GM03348 (cell line): ENCODE data around the gene MAGEA12.
"Not testable (repeated sequence)": the region's sequence is repeated elsewhere in the genome, so short reads cannot be mapped to it uniquely, and the experiment has no call there.

Source experiments
- DNase-seq: peaks from one replicate; pipeline ENCODE4 v3.0.0; 2012; ENCODE audit warnings: low spot score

Gene MAGEA12

DNA sequence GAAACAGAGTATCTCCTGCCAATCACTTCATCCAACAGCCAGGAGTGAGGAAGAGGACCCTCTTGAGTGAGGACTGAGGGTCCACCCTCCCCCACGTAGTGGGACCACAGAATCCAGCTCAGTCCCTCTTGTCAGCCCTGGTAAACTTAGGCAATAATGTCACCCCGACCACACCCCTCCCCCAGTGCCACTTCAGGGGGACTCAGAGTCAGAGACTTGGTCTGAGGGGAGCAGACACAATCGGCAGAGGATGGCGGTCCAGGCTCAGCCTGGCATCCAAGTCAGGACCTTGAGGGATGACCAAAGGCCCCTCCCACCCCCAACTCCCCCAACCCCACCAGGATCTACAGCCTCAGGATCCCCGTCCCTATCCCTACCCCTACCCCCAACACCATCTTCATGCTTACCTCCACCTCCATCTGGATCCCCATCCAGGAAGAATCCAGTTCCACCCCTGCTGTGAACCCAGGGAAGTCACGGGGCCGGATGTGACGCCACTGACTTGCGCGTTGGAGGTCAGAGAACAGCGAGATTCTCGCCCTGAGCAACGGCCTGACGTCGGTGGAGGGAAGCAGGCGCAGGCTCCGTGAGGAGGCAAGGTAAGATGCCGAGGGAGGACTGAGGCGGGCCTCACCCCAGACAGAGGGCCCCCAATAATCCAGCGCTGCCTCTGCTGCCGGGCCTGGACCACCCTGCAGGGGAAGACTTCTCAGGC is at the start of gene MAGEA12, which contains the start of gene CSAG1:
Gene MAGEA12, plus strand, starts transcription at position 497 of the 715 bp plus-strand sequence. CDS start 2,405 bp downstream, outside the sequence.
Gene CSAG1, minus strand, starts transcription at position 461 of the 715 bp plus-strand sequence. CDS start 1,261 bp downstream, outside the sequence.
- no peak for DNase-seq

DNA sequence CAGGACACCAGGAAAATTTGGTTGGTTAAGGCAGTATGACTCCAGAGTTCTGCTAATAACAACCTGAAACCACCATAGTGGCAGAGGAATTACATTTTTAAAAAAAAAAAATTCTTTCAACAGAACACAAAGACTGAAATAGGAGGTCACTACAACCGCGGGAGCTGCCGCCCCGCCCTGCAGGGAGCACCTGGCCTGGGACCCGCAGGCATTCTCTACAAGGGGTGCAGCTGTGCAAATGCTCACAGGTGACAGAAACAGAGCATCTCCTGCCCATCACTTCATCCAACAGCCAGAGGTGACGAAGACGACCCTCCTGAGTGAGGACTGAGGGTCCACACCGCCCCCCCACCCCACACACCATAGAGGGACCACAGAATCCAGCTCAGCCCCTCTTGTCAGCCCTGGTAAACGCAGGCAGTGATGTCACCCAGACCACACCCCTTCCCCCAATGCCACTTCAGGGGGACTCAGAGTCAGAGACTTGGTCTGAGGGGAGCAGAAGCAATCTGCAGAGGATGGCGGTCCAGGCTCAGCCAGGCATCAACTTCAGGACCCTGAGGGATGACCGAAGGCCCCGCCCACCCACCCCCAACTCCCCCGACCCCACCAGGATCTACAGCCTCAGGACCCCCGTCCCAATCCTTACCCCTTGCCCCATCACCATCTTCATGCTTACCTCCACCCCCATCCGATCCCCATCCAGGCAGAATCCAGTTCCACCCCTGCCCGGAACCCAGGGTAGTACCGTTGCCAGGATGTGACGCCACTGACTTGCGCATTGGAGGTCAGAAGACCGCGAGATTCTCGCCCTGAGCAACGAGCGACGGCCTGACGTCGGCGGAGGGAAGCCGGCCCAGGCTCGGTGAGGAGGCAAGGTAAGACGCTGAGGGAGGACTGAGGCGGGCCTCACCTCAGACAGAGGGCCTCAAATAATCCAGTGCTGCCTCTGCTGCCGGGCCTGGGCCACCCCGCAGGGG is 35.3 kb upstream of the MAGEA12 start, which contains the start of gene MAGEA3:
Gene MAGEA3, plus strand, starts transcription at position 843 of the 980 bp plus-strand sequence. CDS start 2,039 bp downstream, outside the sequence.
- not testable (repeated sequence) for DNase-seq

GRCh38 chrX:152700390-152700789 is 33.2 kb upstream of the MAGEA12 start:
- DNase-seq: not testable (repeated sequence)

DNA sequence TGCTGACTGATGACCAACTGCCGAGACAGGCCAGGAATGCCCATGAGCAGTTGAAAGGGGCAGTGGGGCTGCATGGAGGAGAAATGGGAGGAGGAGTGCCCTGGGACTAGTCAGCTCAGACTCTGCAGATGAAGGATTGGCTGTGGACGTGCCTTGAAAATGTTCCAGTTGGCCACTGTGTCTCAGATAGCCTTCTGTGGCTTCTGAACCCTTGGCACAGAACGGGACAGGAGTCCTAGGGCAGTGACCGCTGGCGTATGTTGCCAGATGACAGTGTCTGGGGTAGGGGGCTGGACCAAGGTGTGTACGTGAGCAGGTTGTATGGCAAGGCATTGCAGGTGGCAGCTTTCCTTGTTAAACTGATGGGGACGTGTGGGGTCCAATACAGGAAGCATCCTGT is 27.1 kb upstream of the MAGEA12 start:
- DNase-seq: not testable (repeated sequence)

- DNase-seq: not testable (repeated sequence)
Observed at GRCh38 chrX:152709173-152709572, 24.4 kb upstream of the MAGEA12 start, which contains the start of gene CSAG2. TSS of gene CSAG2 (minus strand) at chrX:152709273. CDS start at chrX:152709112, 161 bp downstream.

GRCh38 chrX:152713195-152713594 is 20.4 kb upstream of the MAGEA12 start:
- DNase-seq: not testable (repeated sequence)

- DNase-seq: not testable (repeated sequence)
Observed at GRCh38 chrX:152713815-152714787, 19.5 kb upstream of the MAGEA12 start, which contains the start of gene MAGEA2B. TSS of gene MAGEA2B (plus strand) at chrX:152714628. CDS start at chrX:152717107, 2,479 bp downstream.

DNA sequence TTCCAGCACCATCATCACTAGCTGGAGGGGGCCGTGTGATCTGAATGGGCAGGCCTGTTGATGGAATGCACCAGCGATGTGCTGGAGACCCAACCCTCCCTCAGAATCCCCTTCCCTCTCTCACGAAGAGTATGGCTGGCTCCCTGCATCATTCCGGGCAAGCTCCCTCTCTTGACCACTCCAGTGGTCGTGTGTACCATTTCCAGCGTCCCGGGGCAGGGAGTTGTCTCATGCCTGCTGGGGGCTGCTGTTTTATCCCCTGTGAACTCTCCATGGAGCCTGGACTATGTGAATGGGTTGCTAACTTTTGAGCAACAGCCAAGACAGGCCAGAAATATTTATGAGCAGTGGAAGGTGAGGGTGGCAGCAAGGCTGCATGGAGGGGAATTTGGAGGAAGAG is 8.1 kb upstream of the MAGEA12 start:
- DNase-seq: no peak

DNA sequence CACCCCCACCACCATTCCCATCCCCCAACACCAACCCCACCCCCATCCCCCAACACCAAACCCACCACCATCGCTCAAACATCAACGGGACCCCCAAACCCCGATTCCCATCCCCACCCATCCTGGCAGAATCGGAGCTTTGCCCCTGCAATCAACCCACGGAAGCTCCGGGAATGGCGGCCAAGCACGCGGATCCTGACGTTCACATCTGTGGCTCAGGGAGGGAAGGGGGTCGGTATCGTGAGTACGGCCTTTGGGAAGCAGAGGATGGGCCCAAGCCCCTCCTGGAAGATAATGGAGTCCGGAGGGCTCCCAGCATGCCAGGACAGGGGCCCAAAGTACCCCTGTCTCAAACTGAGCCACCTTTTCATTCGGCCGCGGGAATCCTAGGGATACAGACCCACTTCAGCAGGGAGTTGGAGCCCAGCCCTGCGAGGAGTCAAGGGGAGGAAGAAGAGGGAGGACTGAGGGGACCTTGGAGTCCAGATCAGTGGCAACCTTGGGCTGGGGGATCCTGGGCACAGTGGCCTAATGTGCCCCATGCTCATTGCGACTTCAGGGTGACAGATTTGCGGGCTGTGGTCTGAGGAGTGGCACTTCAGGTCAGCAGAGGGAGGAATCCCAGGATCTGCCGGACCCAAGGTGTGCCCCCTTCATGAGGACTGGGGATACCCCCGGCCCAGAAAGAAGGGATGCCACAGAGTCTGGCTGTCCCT is 744 bp downstream of the MAGEA12 start:
- not testable (repeated sequence) for DNase-seq

DNA sequence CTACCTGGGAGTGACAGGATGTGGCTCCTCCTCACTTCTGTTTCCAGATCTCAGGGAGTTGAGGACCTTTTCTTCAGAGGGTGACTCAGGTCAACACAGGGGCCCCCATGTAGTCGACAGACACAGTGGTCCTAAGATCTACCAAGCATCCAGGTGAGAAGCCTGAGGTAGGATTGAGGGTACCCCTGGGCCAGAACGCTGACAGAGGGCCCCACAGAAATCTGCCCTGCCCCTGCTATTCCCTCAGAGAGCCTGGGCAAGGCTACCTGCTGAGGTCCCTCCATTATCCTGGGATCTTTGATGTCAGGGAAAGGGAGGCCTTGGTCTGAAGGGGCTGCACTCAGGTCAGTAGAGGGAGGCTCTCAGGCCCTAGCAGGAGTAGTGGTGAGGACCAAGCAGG is 1.5 kb downstream of the MAGEA12 start:
- DNase-seq: no peak

DNA sequence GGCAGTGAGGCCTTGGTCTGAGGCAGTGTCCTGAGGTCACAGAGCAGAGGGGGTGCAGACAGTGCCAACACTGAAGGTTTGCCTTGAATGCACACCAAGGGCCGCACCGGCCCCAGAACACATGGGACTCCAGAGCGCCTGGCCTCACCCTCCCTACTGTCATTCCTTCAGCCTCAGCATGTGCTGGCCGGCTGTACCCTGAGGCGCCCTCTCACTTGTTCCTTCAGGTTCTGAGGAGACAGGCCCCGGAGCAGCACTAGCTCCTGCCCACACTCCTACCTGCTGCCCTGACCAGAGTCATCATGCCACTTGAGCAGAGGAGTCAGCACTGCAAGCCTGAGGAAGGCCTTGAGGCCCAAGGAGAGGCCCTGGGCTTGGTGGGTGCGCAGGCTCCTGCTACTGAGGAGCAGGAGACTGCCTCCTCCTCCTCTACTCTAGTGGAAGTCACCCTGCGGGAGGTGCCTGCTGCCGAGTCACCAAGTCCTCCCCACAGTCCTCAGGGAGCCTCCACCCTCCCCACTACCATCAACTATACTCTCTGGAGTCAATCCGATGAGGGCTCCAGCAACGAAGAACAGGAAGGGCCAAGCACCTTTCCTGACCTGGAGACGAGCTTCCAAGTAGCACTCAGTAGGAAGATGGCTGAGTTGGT is 2.4 kb downstream of the MAGEA12 start:
- no peak for DNase-seq

- DNase-seq: not testable (repeated sequence)
Observed at GRCh38 chrX:152736528-152736927, 3.0 kb downstream of the MAGEA12 start.

DNA sequence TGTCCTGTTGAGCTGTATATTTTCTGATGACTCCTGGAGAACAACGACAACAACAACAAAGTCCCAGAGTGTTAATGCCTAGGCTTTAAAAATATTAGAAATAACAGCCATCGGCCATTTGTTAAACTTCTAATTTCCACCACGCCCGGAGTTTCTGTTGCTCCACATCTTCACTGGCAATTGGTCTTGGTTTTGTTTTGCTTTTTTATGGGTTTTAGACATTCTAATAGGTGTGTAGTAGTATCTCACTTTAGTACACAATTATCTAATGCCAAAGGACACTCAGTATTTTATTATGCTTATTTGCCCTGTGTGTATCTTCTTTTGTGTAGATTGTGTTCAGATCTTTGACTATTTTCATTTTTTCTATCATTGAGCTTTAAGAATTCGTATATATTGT is 5.0 kb downstream of the MAGEA12 start:
- no peak for DNase-seq

- DNase-seq: not testable (repeated sequence)
Observed at GRCh38 chrX:152753686-152754650, 20.4 kb downstream of the MAGEA12 start, which contains the start of gene MAGEA2. TSS of gene MAGEA2 (minus strand) at chrX:152753842. CDS start at chrX:152751363, 2,479 bp downstream.

DNA sequence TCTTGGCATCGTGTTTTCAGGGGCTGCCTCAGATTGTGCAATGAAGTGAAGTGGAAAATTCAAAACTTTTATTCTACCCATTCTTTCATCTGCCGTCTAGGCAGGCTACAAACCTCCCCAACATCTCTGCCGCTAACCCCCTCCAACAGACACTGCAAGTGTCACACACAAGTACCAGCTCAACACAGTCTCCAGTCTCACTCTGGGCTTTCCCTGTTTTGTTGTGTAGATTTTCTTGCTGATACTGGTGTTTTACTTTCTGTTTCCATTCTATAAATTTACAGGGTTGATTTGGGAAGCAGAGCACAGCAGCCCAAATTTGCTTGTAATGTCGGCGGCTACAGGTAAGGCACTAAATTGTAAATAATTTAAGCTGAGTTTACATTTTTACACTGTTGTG is 21.3 kb downstream of the MAGEA12 start:
- not testable (repeated sequence) for DNase-seq

DNA sequence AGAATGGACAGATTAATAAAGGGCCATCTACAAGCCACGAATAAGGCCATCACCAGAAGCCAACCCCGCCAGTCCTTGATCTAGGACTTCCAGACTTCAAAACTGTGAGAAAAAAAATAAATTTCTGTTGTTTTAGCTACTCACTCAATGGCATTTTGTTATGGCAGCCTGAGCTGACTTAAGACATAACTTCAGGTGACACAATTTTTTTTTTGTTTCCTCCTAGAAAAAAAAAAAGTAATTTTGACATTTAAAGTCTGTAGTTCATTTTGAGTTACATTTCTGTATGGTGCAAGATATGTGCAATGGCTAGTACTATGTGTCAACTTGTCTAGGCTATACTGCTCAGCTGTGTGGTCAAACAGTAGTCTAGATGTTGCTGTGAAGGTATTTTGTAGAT is 25.4 kb downstream of the MAGEA12 start, which contains the start of gene CSAG3:
Gene CSAG3, plus strand, starts transcription at position 301 of the 400 bp plus-strand sequence.
- DNase-seq: not testable (repeated sequence)

DNA sequence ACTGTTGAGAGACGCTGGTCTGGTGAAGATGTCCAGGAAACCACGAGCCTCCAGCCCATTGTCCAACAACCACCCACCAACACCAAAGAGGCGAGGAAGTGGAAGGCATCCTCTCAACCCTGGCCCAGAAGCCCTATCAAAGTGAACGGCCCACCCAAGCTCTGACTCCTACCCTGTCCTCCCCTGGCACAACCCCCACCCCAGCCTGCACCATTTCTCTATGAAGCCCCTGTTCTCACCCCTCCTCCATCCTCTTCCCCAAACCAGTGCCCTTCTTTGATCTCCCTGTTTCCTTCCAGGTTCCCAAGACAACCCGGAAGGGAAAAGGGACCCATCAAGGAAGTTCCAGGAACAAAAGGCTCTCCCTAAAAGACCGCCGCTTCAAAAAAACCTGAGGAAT is 26.0 kb downstream of the MAGEA12 start:
- DNase-seq: not testable (repeated sequence)

- DNase-seq: not testable (repeated sequence)
Observed at GRCh38 chrX:152761582-152761981, 28.0 kb downstream of the MAGEA12 start.
